Measurements from ENCODE around the gene TMEM169.
"Not testable (repeated sequence)": the region's sequence is repeated elsewhere in the genome, so short reads cannot be mapped to it uniquely, and the experiment has no call there.

The TMEM169 gene

GRCh38 chr2:216130346-216130971, 48.7 kb downstream of the TMEM169 start:
- DNase-seq (ENCODE audit: low read depth): no peak

GRCh38 chr2:216131175-216131926, 49.6 kb downstream of the TMEM169 start:
- no peak for DNase-seq (ENCODE audit: low read depth)
- no peak overlapping the region for H3K4me3 ChIP-seq (ENCODE audit: low read depth, low read length)
- no peak for TF ChIP-seq MYC (IDR thresholded peaks at IDR 0.05; ENCODE audit: low read depth, low read length)

More at GRCh38 chr2:216130346-216130971, 48.7 kb downstream of the TMEM169 start:
- no peak overlapping the region for H3K4me3 ChIP-seq (ENCODE audit: low read depth, low read length)
- TF ChIP-seq CTCF (IDR thresholded peaks at IDR 0.05; ENCODE audit: low read depth, low read length) (no peak), POLR2A (IDR thresholded peaks at IDR 0.05; ENCODE audit: extremely low read depth, insufficient read length) (no peak), MYC (IDR thresholded peaks at IDR 0.05; ENCODE audit: low read depth, low read length) (no peak), MAX (IDR thresholded peaks at IDR 0.05; ENCODE audit: low read depth, low read length) (no peak)

- H3K4me3 ChIP-seq (ENCODE audit: low read depth, low read length): no peak overlapping the region
- TF ChIP-seq MAX (IDR thresholded peaks at IDR 0.05; ENCODE audit: low read depth, low read length) (no peak), POLR2A (IDR thresholded peaks at IDR 0.05; ENCODE audit: extremely low read depth, insufficient read length) (no peak), CTCF (IDR thresholded peaks at IDR 0.05; ENCODE audit: low read depth, low read length) (no peak), MYC (IDR thresholded peaks at IDR 0.05; ENCODE audit: low read depth, low read length) (no peak)
- no peak for DNase-seq (ENCODE audit: low read depth)
These were observed 50.9 kb downstream of the TMEM169 start for GRCh38 chr2:216132585-216132984.

GRCh38 chr2:216133397-216133796, 51.7 kb downstream of the TMEM169 start:
- DNase-seq (ENCODE audit: low read depth): no peak
- no peak overlapping the region for H3K4me3 ChIP-seq (ENCODE audit: low read depth, low read length)
- TF ChIP-seq MAX (IDR thresholded peaks at IDR 0.05; ENCODE audit: low read depth, low read length) (no peak), CTCF (IDR thresholded peaks at IDR 0.05; ENCODE audit: low read depth, low read length) (no peak), MYC (IDR thresholded peaks at IDR 0.05; ENCODE audit: low read depth, low read length) (no peak), POLR2A (IDR thresholded peaks at IDR 0.05; ENCODE audit: extremely low read depth, insufficient read length) (no peak)

GRCh38 chr2:216134958-216135541, 53.3 kb downstream of the TMEM169 start:
- TF ChIP-seq MYC (IDR thresholded peaks at IDR 0.05; ENCODE audit: low read depth, low read length) (no peak), POLR2A (IDR thresholded peaks at IDR 0.05; ENCODE audit: extremely low read depth, insufficient read length) (no peak), CTCF (IDR thresholded peaks at IDR 0.05; ENCODE audit: low read depth, low read length) (no peak), MAX (IDR thresholded peaks at IDR 0.05; ENCODE audit: low read depth, low read length) (no peak)
- DNase-seq (ENCODE audit: low read depth): no peak
- no peak overlapping the region for H3K4me3 ChIP-seq (ENCODE audit: low read depth, low read length)

- DNase-seq (ENCODE audit: low read depth): peak; percentile 37
- TF ChIP-seq CTCF (IDR thresholded peaks at IDR 0.05; ENCODE audit: low read depth, low read length) (peak; percentile 44), MYC (IDR thresholded peaks at IDR 0.05; ENCODE audit: low read depth, low read length) (no peak)
- no peak overlapping the region for H3K4me3 ChIP-seq (ENCODE audit: low read depth, low read length)
These were observed 58.2 kb downstream of the TMEM169 start for GRCh38 chr2:216139884-216140283.

GRCh38 chr2:216141516-216141915, 59.8 kb downstream of the TMEM169 start:
- not testable (repeated sequence) for DNase-seq (ENCODE audit: low read depth); H3K4me3 ChIP-seq (ENCODE audit: low read depth, low read length)
